Measurements from ENCODE around the gene GRK1.

GRK1 gene

DNA sequence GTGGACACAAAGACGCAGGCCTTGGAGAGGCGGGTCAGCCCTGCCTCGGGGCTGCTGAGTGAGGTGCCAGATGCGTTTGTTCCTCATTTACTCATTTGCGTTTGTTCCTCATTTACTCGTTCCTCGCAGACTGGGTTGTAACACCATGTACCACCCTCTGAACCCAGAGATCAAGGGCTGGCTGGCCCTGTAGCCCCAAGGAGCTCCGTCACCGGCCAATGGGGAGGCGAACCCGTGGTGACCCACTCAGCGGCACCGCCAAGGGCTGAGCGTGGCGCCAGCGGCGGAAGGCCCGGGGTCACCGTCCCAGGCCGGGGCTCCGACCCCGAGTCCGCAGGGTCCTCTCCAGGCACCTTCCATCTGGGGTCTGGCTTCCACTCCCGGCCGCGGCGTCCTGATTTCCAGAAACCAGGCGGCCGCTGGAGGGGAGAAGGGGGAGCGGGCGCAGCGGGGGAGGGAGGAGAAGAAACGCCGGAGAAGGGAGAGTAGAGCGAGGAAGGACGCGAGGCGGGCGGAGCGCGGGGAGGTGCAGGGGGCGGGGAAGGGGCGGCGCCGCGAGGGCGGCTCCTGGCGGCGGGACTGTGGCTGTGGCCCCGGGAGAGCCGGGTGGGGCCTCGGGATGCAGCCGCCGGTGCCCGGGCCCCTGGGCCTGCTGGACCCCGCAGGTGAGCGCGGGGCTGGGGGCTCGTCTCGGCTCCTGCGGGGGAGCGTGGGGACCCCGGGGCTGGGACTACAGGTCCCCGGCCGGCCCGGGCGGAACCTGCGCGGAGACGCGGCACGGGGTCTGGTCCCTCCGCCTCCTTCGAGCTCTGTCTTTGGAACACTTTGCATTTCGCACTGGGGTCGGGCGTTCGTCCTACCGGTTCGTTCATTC, 91.9 kb downstream of the GRK1 start, which contains the start of gene TMEM255B:
Gene TMEM255B, plus strand, starts transcription at position 576 of the 874 bp plus-strand sequence. Its CDS starts 44 bp downstream, at position 620.
- peak; percentile 68 for DNase-seq (ENCODE audit: low read depth)

DNA sequence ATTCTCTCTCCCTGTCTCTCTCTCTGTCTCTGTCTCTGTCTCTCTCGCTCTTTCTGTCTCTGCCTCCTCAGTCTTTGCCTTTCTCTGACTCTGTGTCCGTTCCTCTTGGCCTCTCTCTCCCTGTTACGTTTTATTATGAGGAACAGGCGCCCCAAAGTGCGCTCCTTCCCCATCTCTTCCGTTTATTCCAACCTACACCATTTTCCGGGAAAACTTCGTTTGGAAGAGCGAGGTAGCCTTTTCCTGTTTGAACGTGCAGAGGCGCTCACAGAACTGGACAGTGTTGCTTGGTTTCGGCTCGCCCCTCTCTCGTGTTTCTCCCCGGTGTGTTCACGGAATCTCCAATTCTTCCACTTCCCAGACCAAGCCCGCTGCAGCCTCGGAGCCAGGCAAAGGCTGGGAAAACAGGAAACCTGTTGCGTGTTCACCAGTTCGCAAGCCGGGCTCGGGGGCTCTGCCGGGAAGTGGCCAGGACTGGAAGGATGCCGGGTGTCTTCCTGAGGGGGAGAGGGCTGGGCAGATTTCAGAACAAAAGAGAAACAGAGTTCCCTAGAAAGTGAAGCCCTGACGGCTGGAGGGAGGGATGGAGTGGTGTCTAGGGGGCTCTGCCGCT, 92.6 kb downstream of the GRK1 start:
- DNase-seq (ENCODE audit: low read depth): no peak

DNA sequence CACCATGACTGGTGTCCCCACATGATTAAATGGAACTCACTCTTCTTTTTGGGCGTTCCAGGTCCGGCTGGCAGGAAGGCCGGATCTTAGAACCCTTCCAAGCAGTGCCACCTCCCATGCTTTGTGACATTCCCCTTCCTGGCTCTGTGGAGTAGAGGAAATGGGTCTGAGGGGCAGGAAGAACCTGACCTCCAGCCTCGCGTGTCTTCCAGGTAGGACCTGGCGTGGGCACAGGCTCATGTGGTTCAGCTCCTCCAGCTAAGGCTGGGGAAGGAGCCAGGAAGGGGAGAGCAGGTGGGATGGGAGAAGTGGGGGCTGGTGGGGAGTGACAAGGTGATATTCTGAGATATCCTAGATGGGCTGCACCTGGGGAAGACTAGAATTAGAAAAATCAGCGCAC, 94.1 kb downstream of the GRK1 start:
- no peak for DNase-seq (ENCODE audit: low read depth)

DNA sequence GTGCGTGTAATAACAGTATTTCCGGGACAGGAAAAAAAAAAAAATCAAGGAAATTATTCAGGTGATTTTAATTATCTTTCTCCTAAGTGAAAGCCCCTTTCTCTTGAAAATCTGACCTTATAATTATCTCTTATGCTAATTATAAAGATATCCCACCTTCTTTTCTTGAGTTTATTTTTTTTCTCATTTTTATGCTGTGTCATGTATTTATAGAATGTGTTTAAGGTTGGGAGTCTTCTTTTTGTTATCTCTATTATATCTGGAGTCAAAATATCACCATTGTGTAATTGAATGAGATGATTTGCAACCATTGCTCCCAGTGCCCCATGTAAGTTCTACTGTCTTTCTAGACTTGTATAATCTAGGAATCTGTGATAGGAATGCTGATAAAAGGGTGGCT, 95.1 kb downstream of the GRK1 start:
- DNase-seq (ENCODE audit: low read depth): no peak

DNA sequence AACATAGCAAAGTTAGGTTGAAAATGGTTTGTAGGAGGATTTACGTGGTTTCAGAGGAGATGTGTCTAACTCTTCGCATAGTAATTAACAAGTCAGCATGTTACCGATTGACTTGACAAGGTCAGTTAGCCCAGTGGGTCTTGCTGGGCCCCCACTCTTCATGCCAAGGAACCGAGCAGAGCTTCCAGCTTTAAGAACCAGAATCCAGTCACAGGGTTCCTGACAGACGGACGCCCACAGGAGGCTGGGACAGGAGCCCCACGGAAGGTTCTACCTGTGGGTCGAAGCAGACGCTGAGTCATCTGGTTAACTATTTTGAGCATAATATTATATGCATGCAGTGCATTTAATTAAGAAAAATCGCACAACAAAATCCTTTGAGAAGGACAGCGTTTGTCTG, 95.5 kb downstream of the GRK1 start:
- DNase-seq (ENCODE audit: low read depth): no peak

DNA sequence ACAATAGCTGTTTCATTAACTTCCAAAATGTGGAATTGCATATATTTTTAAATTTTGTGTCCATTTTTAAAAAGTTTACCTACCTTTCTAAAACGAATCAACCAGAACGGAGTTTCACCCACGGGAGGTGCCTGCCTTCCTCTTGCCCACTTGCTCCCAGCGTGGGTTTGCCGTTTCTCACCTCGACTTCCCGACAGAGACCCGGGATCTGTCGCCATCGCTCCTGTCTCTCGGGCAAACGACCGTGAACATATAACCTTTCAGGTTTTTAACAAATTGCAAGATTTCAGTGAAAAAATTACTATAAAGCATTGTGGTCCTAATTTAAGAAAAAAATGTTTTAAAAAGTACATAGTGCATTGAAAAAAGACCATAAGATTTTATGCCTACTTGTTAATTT, 96.2 kb downstream of the GRK1 start:
- no peak for DNase-seq (ENCODE audit: low read depth)

DNA sequence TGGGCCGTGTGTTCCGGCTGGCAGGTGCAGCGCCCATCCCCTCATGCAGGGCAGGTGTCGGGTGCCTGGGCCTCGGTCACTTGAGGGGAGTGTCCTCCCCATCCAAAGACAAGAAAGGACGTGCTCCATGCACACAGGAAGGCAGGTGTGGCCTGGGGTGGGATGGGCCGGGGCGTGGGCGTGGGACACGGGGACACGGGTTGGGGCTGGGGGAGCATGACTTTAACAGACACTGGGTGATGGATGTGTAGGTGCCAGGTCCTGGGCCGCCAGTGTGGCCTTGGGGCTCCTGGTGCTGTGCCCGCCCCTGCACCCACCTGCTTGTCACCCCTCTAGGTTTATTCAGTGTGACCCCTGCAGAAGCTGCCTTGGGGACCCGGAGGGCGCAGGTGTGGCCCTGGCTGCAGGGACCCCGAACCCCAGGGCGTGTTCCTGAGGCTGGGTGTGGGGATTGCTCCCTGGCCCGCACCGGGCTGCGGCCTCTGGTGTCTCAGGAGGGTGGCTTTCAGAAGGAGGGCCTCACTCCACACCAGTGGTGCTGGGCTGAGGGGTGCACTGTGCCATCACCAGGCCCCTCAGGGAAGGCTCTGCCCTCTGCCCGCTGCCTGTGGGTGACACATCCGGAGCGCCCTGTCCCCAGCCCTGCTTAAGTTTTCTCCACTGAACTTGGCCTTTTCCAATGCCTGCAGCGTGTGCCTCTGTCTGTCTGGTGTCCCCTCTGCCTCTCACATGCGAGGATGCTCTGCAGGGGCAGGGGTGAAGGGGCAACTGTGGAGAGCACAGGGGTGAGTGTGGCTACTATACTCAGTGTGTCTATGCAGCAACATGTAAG, 97.2 kb downstream of the GRK1 start:
- no peak for DNase-seq (ENCODE audit: low read depth)

DNA sequence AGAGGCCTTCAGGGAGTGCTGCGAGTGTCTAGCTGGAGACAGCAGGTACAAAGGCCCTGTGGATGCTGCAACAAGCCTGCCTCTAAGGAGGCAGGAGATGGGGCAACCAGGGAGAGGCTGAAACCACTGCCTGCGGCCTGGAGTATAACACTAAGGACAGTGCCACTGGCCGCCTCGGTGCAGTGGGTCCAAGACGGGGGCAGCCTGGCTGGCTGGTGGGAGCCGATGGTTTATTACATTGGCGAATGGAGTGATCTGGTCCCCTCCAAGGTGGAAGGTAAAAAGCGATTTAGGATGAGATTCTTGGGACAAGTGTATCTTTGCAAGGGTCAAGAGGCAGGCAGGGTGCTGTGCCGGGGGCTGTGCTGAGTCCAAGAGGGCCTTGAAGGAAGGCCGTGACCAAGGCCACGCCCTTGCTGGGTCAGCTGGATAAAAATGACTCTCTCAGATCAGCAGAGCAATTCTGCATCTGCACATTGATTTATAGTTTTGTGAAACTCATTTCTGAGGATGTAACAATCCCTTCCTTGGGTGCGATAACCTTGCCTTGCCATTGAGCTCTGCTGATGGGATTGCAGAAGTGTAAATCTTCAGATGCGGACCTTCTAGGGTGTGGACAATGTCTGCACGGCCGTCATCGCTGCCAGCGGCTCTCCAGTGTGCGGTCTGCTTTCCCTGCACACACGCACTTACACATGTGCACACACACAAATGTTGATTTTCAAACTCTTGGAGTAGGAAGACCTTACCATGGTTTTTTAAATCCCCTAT, 98.0 kb downstream of the GRK1 start:
- no peak for DNase-seq (ENCODE audit: low read depth)

DNA sequence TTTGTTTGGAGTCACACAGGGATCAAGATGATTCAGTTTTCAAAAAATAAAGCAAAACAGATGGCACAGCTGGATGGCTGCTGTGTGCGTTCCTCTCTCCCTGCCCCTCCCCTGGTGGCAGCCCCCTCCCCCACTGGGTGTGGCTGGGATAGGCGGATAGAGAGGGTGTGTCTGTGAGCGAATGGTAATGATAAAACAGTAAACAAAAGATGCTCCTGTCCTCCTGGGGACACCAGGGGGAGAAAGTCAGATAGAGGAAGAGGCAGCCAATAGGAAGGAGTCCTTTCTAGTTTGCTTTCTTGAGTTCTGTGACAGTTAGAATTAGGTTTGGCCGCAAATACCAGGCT, 98.5 kb downstream of the GRK1 start:
- DNase-seq (ENCODE audit: low read depth): no peak

DNA sequence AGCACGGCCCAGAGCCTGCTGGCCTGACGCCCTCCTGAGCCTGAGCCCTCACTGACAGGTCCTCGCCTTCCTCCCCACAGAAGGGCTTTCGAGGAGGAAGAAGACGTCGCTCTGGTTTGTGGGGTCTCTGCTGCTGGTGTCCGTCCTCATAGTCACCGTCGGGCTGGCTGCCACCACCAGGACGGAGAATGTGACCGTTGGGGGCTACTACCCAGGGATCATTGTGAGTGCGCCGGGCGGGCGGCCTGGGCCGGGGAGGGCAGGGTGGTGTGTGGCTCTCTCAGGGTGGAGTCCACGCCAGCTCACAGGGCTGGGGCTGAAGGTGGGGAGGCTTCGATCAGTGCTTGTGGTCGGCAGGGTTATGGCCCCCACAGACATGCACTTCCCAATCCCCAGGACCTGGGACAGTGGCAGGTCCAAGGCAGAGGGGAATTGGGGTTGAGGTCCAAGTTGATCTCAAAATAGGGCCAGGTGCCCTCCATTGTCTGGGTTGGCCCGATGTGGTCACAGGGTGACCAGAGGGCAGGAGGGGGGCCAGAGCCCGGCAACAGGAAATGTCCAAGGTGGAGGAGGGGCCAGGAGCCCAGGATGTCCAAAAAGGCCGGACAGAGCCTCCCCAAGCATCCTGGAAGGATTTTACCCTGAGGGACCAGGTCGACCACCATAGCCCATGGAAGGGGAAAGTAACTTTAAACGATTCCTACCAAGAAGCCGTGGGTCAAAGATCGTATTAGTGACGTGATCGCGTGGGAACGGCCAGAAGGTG, 99.2 kb downstream of the GRK1 start:
- DNase-seq (ENCODE audit: low read depth): no peak

DNA sequence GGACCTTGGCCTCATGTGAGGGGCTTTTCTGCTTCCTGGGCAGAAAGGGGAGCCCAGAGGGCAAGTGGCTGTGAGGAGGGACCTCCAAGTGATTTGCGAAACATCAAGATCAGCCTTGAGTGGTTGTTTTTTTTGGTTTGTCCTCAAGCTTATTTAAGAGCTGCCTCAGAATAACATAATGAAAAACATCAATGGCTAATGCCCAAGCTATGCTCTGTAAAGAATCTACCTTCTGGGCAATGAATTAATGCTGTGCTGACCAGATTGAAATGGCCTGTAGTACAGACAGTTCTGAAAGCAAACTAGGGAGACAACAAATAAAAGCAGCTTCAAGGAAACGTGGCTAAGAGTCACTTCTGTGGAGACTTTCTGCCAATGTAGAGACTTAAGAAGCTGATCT, 100.3 kb downstream of the GRK1 start:
- no peak for DNase-seq (ENCODE audit: low read depth)

DNA sequence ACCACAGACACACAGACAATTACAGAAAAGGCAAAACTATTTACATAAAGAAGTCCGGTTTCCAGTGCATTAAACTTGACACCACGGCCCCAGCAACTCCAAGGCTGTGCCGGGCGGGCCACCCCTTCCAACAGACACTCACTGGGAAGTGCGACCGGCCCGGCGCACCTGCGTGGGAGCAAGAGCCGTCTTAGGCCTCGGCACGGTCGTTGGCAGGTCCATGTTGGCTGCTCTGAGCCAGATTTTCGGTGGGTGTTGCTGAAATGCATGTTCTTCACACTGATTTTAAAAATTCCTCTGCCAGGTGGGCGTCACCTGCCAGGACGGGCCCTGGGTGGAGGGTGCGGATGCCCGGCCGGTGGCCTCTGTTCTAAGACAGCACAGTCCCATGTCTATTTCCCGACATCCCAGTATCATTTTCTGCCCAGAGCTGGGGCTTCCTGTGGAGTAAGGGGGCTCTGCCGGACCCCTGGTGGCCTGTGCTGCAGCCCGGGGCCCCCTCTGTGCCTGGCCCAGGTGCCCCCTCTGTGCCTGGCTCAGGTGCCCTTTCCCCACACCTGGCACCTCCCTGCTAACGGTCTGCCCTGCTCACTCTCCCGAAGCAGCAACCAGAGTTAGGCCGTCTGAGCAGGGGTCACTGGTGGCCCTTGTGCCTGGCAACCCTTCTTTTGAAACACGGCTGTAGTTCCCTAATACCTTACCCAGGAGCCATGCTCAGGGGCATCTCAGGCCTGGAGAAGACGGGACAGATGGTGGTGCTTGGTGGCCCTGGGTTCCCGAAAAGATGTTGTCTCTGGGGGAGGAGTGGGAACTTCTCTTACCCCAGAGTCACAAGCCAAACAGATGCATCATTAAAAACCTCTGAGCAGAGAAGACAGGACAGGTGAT, 101.2 kb downstream of the GRK1 start:
- no peak for DNase-seq (ENCODE audit: low read depth)

DNA sequence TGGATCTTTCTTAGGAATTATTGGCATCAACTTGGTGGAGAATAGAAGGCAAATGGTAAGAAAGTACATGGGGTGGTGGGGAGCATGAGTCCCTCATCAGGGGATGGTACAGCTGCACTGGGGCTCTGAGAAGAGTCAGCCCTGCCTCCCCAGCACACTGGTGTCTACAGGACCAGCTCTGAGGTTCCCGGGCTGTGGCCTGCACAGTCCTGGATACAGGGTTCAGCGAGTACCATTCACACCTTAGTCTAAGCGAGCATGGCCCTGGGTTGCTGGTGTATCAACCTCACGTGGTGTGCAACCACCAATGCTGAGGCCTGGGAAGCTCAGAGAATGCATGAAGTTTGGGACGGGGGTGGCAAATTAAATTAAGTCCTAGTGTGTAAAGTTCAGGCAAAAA, 102.1 kb downstream of the GRK1 start:
- no peak for DNase-seq (ENCODE audit: low read depth)

DNA sequence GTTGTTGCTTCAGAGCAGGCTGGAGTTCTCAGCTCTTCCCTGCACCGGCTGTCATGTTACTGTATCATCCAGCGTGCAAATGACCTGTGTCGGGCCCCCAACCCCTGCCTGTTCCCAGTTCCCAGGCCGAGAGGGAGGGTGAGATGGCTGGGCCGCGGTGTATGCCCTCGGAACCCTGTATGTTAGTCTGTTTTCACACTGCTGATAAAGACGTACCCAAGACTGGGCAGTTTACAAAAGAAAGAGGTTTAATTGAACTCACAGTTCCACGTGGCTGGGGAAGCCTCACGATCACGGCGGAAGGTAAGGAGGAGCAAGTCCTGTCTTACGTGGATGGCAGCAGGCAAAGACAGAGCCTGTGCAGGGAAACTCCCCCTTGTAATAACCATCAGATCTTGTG, 102.9 kb downstream of the GRK1 start:
- no peak for DNase-seq (ENCODE audit: low read depth)

DNA sequence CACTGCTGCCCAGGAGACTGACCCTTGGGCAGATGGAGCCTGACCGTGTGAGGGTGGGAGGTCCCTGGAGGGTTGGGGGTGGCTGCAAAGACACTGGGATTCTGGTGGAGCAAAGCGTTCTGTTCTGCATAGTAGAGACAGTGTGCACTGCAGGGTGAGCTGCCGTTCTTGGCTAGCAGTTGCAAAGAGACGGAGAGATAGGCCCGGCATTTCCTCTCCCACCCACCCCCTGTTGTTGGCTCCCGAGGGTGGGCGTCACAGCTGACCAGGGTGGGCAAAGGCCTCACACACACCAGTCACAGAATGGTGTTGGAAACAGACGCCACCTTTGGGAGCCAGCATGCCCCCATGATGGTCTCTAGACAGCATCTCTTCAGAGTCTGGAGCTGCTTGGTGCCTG, 103.4 kb downstream of the GRK1 start:
- no peak for DNase-seq (ENCODE audit: low read depth)

DNA sequence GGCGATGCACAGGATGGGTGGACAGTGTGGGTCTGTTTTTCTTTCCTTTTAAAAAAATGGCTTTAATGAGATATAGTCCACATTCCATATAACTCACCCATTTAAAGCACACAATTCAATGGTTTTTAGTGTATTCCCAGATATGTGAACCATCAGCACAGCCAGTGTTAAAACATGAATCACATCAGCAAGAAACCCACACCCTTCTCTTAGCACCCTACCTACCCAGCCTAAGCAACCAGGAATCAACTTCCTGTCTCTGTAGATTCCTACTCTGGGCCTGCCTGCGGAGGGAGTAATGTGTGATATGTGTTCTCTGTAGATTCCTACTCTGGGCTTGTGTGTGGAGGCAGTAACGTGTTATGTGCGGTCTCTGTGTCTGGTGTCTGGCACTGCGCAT, 103.9 kb downstream of the GRK1 start:
- DNase-seq (ENCODE audit: low read depth): no peak

DNA sequence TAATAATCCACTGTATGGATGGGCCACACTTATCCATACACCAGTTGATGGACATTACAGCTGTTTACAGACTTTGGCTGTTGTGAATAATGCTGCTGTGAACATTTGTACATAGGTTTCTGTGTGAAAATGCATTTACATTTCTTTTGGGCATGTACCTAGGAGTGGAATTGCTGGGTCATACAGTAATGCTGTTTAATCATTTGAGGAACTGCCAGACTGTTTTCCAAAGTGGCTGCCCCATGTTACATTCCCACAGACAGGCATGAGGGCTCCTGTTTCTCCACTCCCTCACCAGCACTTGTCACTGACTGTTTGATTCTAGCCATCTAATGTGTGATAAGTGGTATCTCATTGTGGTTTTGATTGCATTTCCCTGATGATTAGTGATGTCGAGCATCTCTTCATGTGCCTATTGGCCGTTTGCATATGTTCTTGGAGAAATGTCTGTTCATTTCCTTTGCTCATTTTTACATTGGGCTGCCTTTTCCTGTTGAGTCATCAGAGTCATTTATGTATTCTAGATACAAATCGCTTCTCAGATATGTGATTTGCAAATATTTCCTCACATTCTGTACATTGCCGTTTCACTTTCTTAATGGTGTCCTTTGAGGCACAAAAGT, 104.8 kb downstream of the GRK1 start:
- DNase-seq (ENCODE audit: low read depth): no peak

DNA sequence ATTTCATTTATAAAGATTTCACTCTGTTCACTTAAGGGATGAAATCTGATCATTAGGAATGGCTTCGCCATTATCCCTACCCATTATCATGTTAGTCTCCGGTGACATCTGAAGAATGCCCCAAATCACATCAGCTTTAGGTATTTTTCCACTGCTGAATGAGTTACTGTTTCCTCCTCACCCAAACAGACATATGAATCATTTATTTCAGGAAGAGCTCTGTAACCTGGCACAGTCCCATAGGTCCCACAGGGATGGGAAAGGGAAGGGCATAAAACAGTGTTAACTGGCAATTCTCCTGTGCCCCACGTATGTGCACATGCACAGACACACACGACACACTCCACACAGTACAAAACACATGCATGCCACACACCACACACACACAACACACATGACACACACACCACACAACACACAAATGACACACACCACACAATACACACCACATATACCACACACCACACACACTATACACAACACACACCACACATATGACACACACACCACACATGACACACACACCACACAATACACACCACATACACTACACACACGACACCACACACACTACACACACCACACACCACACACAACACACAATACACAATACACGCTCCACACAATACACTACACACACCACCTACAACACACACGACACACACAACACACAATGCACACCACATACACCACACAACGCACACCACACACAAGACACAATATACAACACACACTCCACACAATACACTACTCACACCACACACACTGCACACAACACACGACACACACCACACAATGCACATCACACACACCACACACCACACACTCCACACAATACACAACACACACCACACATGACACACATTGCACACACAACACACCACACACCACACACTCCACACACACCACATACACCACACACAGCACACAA, 107.4 kb downstream of the GRK1 start:
- DNase-seq (ENCODE audit: low read depth): no peak
